Type B pancreatic cell (in vitro differentiated cells): ENCODE results near the gene SPOCK1. TPM values are rescaled to one million over a fixed set of nuclear protein-coding genes. Genes with fewer than 3 reads are reported as not detected.

ENCODE experiments used
- DNase-seq: peaks from one replicate; pipeline ENCODE4 v3.0.0; 2021; ENCODE audit warnings: mixed read lengths; ENCODE audit not compliant: unreplicated experiment; ENCODE audit errors: extremely low spot score
- H3K27ac Mint-ChIP-seq: 2 replicates; pipeline ENCODE4 v1.8.0; 2021; ENCODE audit warnings: mild to moderate bottlenecking, mixed read lengths
- H3K27me3 Mint-ChIP-seq: 2 replicates; pipeline ENCODE4 v1.8.0; 2021; ENCODE audit warnings: mixed read lengths
- H3K36me3 Mint-ChIP-seq: 2 replicates; pipeline ENCODE4 v1.8.0; 2021; ENCODE audit warnings: mixed read lengths
- H3K4me1 Mint-ChIP-seq: one replicate; pipeline ENCODE4 v1.8.0; 2021; ENCODE audit warnings: mixed read lengths; ENCODE audit not compliant: unreplicated experiment
- H3K4me3 Mint-ChIP-seq: 2 replicates; pipeline ENCODE4 v1.8.0; 2021; ENCODE audit warnings: mild to moderate bottlenecking, mixed read lengths
- H3K9me3 Mint-ChIP-seq: 2 replicates; pipeline ENCODE4 v1.8.0; 2021; ENCODE audit warnings: mixed read lengths
- total RNA-seq: library from RNA; stranded (reverse); gene quantifications from 2 replicates; pipeline ENCODE4 v1.2.1, GENCODE V29; 2021; ENCODE audit warnings: low replicate concordance
- TF ChIP-seq, protein P1 (sequence below): fragments of 200-600 bp; sonication (generic); conservative IDR thresholded peaks from 2 replicates; pipeline ENCODE4 v1.5.0; 2021; ENCODE audit warnings: antibody characterized with exemption, mild to moderate bottlenecking

SPOCK1 gene
- total RNA-seq, 1 donor from 2014 or later: 45.1 TPM

DNA sequence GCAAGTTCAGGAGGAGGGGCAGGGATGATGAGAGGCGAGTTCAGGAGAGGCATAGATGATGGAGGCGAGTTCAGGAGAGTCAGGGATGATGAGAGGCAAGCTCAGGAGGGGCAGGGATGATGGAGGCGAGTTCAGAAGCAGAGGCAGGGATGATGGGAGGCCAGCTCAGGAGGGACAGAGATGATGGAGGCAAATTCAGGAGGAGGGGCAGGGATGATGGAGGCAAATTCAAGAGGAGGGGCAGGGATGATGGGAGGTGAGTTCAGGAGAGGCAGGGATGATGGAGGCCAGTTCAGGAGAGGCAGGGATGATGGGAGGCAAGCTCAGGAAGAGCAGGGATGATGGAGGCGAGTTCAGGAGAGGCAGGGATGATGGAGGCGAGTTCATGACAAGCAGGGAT is 17.8 kb upstream of the SPOCK1 start:
- H3K4me3 Mint-ChIP-seq: no peak overlapping the region
- peaks cover 21% of the 10 kb centered on the region for H3K27me3 Mint-ChIP-seq
- TF ChIP-seq, protein P1, sequence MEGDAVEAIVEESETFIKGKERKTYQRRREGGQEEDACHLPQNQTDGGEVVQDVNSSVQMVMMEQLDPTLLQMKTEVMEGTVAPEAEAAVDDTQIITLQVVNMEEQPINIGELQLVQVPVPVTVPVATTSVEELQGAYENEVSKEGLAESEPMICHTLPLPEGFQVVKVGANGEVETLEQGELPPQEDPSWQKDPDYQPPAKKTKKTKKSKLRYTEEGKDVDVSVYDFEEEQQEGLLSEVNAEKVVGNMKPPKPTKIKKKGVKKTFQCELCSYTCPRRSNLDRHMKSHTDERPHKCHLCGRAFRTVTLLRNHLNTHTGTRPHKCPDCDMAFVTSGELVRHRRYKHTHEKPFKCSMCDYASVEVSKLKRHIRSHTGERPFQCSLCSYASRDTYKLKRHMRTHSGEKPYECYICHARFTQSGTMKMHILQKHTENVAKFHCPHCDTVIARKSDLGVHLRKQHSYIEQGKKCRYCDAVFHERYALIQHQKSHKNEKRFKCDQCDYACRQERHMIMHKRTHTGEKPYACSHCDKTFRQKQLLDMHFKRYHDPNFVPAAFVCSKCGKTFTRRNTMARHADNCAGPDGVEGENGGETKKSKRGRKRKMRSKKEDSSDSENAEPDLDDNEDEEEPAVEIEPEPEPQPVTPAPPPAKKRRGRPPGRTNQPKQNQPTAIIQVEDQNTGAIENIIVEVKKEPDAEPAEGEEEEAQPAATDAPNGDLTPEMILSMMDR: no peak
- DNase-seq: no peak
- H3K27ac Mint-ChIP-seq: no peak overlapping the region
- no peaks in the 10 kb centered on the region for H3K36me3 Mint-ChIP-seq
- no peaks in the 10 kb centered on the region for H3K4me1 Mint-ChIP-seq
- H3K9me3 Mint-ChIP-seq: no peaks in the 10 kb centered on the region

DNA sequence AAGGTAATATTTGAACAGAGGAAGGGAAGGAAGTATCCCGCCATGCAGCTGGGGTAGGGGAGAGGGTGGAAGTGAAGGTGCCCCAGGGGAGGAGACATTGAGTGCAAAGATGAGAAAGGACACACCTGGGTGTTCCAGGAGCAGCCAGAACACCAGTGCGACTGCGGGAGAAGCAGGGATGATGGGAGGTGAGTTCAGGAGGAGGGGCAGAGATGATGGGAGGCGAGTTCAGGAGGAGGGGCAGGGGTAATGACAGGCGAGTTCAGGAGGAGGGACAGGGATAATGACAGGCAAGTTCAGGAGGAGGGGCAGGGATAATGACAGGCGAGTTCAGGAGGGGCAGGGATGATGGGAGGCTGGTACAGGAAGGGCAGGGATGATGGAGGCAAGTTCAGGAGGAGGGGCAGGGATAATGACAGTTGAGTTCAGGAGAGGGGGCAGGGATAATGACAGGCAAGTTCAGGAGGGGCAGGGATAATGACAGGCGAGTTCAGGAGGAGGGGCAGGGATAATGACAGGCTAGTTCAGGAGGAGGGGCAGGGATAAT is 17.2 kb upstream of the SPOCK1 start:
- Mint-ChIP-seq H3K27ac (no peak overlapping the region), H3K4me3 (no peak overlapping the region)
- no peak for DNase-seq

DNA sequence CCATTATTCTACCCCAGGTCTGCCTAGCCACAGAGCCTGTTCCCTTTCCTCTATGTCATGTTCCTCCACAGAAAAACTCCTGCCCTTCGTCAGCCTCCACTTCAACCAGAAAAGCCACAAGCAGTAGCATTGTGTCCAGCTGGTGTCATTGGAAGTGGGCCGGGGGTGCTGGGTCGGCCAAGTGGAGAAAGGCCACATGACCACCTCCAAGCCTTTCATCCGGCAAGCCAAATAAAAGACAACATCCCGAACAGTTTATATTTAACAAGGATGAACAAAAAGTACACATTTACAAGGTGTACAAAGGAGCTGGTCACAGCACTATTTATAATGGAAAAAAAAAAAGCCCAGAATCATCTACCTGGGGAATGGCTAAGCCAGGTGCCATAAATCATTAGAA is 16.1 kb upstream of the SPOCK1 start:
- Mint-ChIP-seq H3K27me3 (peaks cover 21% of the 10 kb centered on the region), H3K4me3 (no peak overlapping the region), H3K27ac (no peak overlapping the region)

More for the DNA sequence above, 17.2 kb upstream of the SPOCK1 start:
- Mint-ChIP-seq H3K36me3 (no peaks in the 10 kb centered on the region), H3K27me3 (peaks cover 24% of the 10 kb centered on the region), H3K9me3 (no peaks in the 10 kb centered on the region), H3K4me1 (no peaks in the 10 kb centered on the region)
- TF ChIP-seq, protein P1: no peak

DNA sequence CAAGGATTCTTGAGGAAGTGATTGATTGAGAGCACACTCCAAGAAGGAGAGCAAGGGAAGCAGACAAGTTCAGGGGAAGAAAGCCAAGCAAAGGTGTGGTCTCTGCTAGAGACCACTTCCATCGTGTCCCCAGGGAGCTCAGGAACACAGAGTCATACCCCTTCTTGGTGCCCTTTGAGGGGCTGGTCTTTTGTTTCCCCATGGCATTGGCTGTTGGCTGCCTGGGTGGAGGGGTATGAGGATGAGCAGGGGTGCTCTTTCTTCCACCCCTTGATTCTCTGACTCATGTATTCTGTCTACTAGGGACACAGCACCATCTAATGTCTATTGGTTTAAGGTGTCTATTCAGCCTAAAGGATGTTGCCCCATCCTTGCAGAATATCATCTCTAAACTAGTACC is 11.5 kb upstream of the SPOCK1 start:
- Mint-ChIP-seq H3K9me3 (no peaks in the 10 kb centered on the region), H3K27ac (no peak overlapping the region), H3K4me3 (no peak overlapping the region), H3K36me3 (no peaks in the 10 kb centered on the region), H3K27me3 (peaks cover 11% of the 10 kb centered on the region), H3K4me1 (no peaks in the 10 kb centered on the region)
- no peak for DNase-seq
- TF ChIP-seq, protein P1: no peak

More for the DNA sequence above, 16.1 kb upstream of the SPOCK1 start:
- Mint-ChIP-seq H3K9me3 (no peaks in the 10 kb centered on the region), H3K4me1 (no peaks in the 10 kb centered on the region), H3K36me3 (no peaks in the 10 kb centered on the region)
- DNase-seq: no peak
- TF ChIP-seq, protein P1: no peak

DNA sequence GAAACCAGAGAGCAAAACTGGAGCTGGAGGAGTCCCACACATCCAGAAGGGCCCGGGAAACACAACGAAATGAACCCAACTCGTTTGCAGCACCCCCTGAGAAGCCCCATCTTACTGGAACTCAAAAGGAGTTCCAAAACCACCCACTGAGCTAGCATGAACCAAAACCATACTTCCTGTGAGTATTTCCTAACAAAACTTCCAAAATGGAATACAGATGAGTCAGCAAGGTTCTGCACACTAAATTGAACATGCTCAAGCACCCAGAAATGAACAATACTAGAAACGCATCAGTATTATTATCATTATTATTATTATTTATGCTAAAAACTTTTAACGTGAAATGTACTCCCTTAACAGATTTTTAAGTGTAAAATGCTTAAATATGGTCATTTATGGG is 8.0 kb upstream of the SPOCK1 start:
- Mint-ChIP-seq H3K27me3 (peaks cover 20% of the 10 kb centered on the region), H3K9me3 (no peaks in the 10 kb centered on the region), H3K27ac (no peak overlapping the region), H3K36me3 (no peaks in the 10 kb centered on the region), H3K4me1 (no peaks in the 10 kb centered on the region), H3K4me3 (no peak overlapping the region)
- DNase-seq: no peak
- TF ChIP-seq, protein P1: no peak

DNA sequence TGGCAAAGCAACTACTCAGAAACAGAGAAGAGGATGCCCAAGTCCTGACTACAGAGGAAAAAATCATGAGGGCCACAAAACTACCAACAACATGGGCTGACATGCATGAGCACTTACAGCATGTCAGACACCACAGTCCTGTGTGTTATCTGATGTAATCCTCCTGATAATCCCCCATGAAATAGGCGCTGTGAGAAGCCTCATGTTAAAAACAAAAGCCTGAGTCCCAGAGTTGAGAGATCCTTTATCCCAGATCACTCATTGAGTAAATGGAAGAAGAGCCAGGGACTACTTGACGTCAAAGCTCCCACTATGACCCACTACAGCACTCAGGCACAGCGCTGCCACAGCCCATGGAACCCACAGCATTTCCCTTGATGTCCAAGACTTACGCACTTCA is 7.2 kb upstream of the SPOCK1 start:
- TF ChIP-seq, protein P1: no peak

More for the DNA sequence above, 7.2 kb upstream of the SPOCK1 start:
- Mint-ChIP-seq H3K4me3 (no peak overlapping the region), H3K4me1 (no peaks in the 10 kb centered on the region), H3K9me3 (no peaks in the 10 kb centered on the region), H3K36me3 (no peaks in the 10 kb centered on the region), H3K27ac (no peak overlapping the region), H3K27me3 (peaks cover 15% of the 10 kb centered on the region)
- no peak for DNase-seq
